Measurements from ENCODE around the gene MBOAT7.

GRCh38 chr19:54152878-54153524 is 36.4 kb downstream of the MBOAT7 start:
- TF ChIP-seq POLR2A (IDR thresholded peaks at IDR 0.05), result no peak
- TF ChIP-seq, protein P1, sequence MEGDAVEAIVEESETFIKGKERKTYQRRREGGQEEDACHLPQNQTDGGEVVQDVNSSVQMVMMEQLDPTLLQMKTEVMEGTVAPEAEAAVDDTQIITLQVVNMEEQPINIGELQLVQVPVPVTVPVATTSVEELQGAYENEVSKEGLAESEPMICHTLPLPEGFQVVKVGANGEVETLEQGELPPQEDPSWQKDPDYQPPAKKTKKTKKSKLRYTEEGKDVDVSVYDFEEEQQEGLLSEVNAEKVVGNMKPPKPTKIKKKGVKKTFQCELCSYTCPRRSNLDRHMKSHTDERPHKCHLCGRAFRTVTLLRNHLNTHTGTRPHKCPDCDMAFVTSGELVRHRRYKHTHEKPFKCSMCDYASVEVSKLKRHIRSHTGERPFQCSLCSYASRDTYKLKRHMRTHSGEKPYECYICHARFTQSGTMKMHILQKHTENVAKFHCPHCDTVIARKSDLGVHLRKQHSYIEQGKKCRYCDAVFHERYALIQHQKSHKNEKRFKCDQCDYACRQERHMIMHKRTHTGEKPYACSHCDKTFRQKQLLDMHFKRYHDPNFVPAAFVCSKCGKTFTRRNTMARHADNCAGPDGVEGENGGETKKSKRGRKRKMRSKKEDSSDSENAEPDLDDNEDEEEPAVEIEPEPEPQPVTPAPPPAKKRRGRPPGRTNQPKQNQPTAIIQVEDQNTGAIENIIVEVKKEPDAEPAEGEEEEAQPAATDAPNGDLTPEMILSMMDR (IDR thresholded peaks at IDR 0.05), result no peak
- TF ChIP-seq POLR2AphosphoS5 (IDR thresholded peaks at IDR 0.05), result no peak
- no peak for TF ChIP-seq EP300 (IDR thresholded peaks at IDR 0.05)

All from stomach (tissue), 4 donors.